Adrenal gland (tissue), 12 donors: ENCODE data around the gene DMAC2L. TPM values are rescaled to one million over a fixed set of nuclear protein-coding genes. Genes with fewer than 3 reads are reported as not detected.
A peak's percentile ranks its signal among the peaks of the same experiment; 100 is the strongest.

Source experiments
- DNase-seq, 7 donors: peaks; one replicate each; pipeline ENCODE4 v3.0.0-alpha.2; 2019 to 2020
- H3K27ac ChIP-seq, 5 donors: fragments of 200-600 bp; sonication (generic) in 4 of 5; 1 replicate in 3 of 5; 2 replicates in 2 of 5; pipeline versions ENCODE4 v1.5.1 to v1.8.0; 2016 to 2020; ENCODE audit warnings: mild to moderate bottlenecking in 1 of 5
- H3K27me3 ChIP-seq: fragments of 200-600 bp; 2 replicates; pipeline ENCODE4 v1.8.0; 2021
- H3K36me3 ChIP-seq, 2 donors: fragments of 200-600 bp; replicated peaks in 1 of 2; 1 replicate in 1 of 2; 2 replicates in 1 of 2; pipeline versions ENCODE4 v1.5.1 to v1.8.0; 2018 to 2022
- H3K4me1 ChIP-seq, 2 donors: fragments of 200-600 bp; replicated peaks in 1 of 2; 1 replicate in 1 of 2; 2 replicates in 1 of 2; pipeline versions ENCODE4 v1.5.1 to v1.8.0; 2018 to 2021
- H3K4me3 ChIP-seq, 4 donors: fragments of 200-600 bp; sonication (generic) in 3 of 4; one replicate each; pipeline ENCODE4 v1.5.1; 2016 to 2018
- H3K9me3 ChIP-seq, 3 donors: fragments of 200-600 bp; sonication (generic) in 1 of 3; replicated peaks in 1 of 3; 1 replicate in 2 of 3; 2 replicates in 1 of 3; pipeline versions ENCODE4 v1.5.1 to v1.8.0; 2016 to 2021
- POLR2A ChIP-seq, 2 donors: fragments of 450-650 bp; IDR thresholded peaks; one replicate each; pipeline ENCODE4 v1.6.1; 2017; ENCODE audit warnings: antibody characterized with exemption in 2 of 2, mild to moderate bottlenecking in 2 of 2, moderate library complexity in 1 of 2
- WGBS, 4 donors: extraction: QIAGEN DNeasy Blood & Tissue Kit in 2 of 4; methylation state at CpG; one replicate each; pipeline versions ENCODE4 v1.1.5 to v1.1.7; 2013 to 2017; 5-methylcytosine and 5-hydroxymethylcytosine counted together
- intact Hi-C, 2 donors: fragments of 100-400 bp; cut with DNase I; formaldehyde crosslinking; loops; one replicate each; pipeline versions ENCODE4 v1.14.1 to v1.15.0; 2022 to 2023
- polyA plus RNA-seq, 3 donors: library from polyadenylated mRNA; stranded (reverse); fragments of 200-250 nt in 2 of 3; fragments of 350-450 nt in 1 of 3; fragmentation: Illumina TruSeq in 1 of 3; extraction: RNeasy Lipid Tissue Mini Kit (QIAGEN cat#74804) in 1 of 3; gene quantifications; one replicate each; pipeline ENCODE4 v1.2.3, GENCODE V29; 2013 to 2014
- total RNA-seq, 9 donors: library from RNA; depleted of rRNA in 4 of 9; stranded (reverse); fragments of >200 nt in 4 of 9; fragments of 120-200 nt in 1 of 9; fragmentation: NEBNext Ultra II Directional in 1 of 9; extraction: Animal tissue kit (Norgen Biotek cat#: 25700) in 1 of 9; gene quantifications; one replicate each; pipeline versions ENCODE4 v1.1.0 to v1.2.4, GENCODE V29; 2013 to 2023
- TF ChIP-seq, protein P1 (sequence below), 6 experiments: fragments of 450-650 bp in 4 of 6; fragments of 200-600 bp in 2 of 6; sonication (generic) in 1 of 6; IDR thresholded peaks; 1 replicate in 5 of 6; 2 replicates in 1 of 6; pipeline versions ENCODE4 v1.5.1 to v1.8.0; 2016 to 2021; ENCODE audit warnings: antibody characterized with exemption in 6 of 6, mild to moderate bottlenecking in 2 of 6, moderate library complexity in 1 of 6
- donor health status: healthy with polysubstance abuse.
- donor health status: Bipolar disorder and iron deficiency.
- donor health status: DM: yes; HTN: yes; CAD: no.
- donor health status: DM: no; HTN: no; CAD: no.
- donor health status: DM: no; HTN: no; CAD: no.
- donor health status: DM: yes; HTN: yes; CAD: no.

DMAC2L gene
- total and polyA plus RNA-seq, 12 donors, result 4.8 to 19.9 (median 12.9) TPM

DNA sequence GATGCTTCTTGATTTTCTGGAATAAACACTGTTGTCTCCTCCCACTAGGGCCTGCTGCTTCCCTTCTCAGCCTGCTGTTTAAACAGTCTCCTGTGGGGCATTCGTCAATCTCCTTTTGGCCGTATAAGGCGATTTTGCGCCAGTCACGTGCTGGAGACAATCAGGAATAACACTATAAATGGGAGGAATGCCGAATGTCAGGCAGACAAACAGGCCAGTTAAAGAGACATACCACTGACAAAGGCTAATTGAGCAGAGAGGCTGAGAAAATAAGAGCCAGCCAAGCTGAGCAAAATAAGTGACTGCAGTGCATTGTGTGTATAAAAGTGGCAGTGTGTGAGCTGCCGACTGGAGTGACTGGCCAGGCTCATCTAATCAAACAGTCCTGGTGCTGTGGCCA lies 23.3 kb downstream of the DMAC2L start:
- Histone ChIP-seq H3K4me3 (no peak overlapping the region), H3K9me3 (no peaks in the 10 kb centered on the region), H3K27ac (peak overlapping the region in 2 of 5 donors; percentile 70 to 79), H3K36me3 (no peaks in the 10 kb centered on the region), H3K4me1 (peaks cover 0 to 25% of the 10 kb centered on the region in 2 donors), H3K27me3 (no peaks in the 10 kb centered on the region)
- 44 to 55% (median 50%) methylated on average over 7 of the region's 7 CpGs for WGBS, 4 donors
- no peak for TF ChIP-seq POLR2A (IDR thresholded peaks at IDR 0.05)
- TF ChIP-seq, protein P1, sequence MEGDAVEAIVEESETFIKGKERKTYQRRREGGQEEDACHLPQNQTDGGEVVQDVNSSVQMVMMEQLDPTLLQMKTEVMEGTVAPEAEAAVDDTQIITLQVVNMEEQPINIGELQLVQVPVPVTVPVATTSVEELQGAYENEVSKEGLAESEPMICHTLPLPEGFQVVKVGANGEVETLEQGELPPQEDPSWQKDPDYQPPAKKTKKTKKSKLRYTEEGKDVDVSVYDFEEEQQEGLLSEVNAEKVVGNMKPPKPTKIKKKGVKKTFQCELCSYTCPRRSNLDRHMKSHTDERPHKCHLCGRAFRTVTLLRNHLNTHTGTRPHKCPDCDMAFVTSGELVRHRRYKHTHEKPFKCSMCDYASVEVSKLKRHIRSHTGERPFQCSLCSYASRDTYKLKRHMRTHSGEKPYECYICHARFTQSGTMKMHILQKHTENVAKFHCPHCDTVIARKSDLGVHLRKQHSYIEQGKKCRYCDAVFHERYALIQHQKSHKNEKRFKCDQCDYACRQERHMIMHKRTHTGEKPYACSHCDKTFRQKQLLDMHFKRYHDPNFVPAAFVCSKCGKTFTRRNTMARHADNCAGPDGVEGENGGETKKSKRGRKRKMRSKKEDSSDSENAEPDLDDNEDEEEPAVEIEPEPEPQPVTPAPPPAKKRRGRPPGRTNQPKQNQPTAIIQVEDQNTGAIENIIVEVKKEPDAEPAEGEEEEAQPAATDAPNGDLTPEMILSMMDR (IDR thresholded peaks at IDR 0.05), result peak in 2 of 6 experiments; percentile 6 to 22
- intact Hi-C loops, result no loop called here
- DNase-seq, result peak in 5 of 7 donors; percentile 20 to 84 (median 36)

DNA sequence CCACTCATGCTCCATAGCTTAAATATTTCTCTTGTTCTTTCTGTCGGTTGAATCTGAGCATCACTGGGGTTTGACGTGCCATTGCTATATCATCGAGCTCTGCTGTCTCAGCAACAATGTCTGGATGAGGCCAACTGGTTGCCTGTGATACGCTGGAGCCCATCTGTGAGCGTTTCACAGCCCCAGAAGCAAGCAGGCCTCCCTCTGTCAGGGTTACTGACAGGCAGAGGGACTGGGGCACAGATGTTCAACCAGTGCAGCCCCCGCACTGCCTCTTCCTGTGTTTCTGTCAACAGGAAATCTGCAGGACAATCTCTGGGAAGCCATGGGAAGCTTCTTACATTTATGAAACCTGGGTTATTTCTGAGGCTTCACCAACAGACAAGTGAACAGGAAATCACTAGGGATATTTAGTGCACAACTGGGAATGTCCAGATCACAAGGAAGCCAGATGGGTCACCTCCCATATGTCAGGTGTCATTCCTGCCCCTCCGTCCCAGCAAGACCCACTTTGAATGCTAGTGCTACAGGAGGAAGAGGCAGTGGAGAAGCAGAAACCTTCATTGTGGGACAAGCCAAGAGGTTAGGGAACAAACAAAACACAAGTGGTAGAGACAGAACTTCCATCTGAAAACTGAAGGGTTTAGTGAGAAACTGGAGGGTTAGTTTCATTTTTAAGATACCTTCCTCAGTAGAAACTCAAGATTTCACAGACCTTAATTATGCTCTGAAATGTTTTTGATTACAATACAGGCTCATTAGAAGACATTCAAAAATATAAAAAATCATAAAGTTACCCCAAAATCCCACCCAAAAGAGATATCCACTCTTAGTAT lies 24.1 kb downstream of the DMAC2L start:
- 35 to 50% (median 47%) methylated on average over 7 of the region's 7 CpGs for WGBS, 4 donors
- TF ChIP-seq POLR2A (IDR thresholded peaks at IDR 0.05), result no peak
- TF ChIP-seq, protein P1 (IDR thresholded peaks at IDR 0.05), result no peak
- peak in 4 of 7 donors; percentile 26 to 76 (median 34) for DNase-seq
- peaks cover 0 to 25% of the 10 kb centered on the region in 2 donors for H3K4me1 ChIP-seq
- H3K27me3 ChIP-seq, result no peaks in the 10 kb centered on the region
- intact Hi-C loops, result no loop called here
- no peaks in the 10 kb centered on the region for H3K9me3 ChIP-seq
- H3K36me3 ChIP-seq, result no peaks in the 10 kb centered on the region
- peak overlapping the region in 2 of 5 donors; percentile 70 to 79 for H3K27ac ChIP-seq
- no peak overlapping the region for H3K4me3 ChIP-seq

DNA sequence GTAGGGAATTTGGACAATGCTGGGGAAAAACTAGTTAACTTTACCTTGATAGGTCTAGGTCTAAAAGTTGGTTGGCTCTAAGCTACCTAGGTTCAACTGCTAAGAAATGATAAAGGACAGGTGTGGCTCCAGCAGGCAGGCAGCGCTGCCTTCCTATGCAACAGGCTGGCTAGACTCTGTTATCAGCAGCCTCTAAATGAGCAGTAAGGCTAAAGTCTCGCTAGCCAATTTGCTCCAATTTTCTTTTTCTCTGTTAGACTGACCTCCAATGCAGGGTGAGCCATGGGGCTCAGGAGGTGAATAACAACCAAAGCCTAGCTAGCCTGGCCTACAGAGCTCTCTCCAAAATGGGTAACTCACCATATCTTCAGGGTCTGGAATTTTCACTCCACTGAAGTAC lies 26.5 kb downstream of the DMAC2L start:
- Histone ChIP-seq H3K4me1 (peaks cover 7 to 41% of the 10 kb centered on the region in 2 donors), H3K9me3 (no peaks in the 10 kb centered on the region), H3K27ac (no peak overlapping the region), H3K4me3 (no peak overlapping the region), H3K36me3 (no peaks in the 10 kb centered on the region), H3K27me3 (no peaks in the 10 kb centered on the region)
- WGBS, 4 donors, result 90 to 98% (median 96%) methylated on average over 2 of the region's 2 CpGs
- intact Hi-C loops, result no loop called here
- no peak for DNase-seq
- no peak for TF ChIP-seq POLR2A (IDR thresholded peaks at IDR 0.05)
- TF ChIP-seq, protein P1 (IDR thresholded peaks at IDR 0.05), result no peak

DNA sequence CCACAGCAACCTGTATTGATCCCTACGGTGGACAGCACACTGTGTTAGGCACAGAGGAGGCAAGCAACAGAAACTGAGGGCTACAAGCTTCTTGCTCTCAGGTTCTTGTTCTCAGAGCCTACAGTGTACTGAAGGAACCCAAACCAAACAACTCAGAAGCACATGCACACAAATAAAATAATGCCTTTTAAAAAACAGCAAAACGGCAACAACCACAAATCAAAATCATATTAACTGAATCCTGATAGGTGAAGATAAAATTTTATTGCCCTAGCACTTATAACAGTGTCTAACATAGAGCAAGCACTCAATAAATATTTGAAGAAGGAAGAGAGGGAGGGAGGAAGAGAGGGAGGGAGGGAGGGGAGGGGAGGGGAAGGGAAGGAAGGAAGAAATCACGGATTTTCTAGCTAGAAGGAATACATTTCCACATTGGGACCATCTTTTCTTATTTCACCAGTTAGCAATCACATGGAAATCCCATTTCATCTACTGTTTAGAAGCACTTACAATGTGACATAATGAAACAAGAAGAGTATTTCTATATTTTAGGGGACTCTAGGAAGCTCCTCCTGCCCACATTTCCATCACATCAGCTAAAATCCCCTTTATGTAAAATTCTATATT lies 27.2 kb downstream of the DMAC2L start:
- H3K4me1 ChIP-seq, result peaks cover 7 to 41% of the 10 kb centered on the region in 2 donors
- no peaks in the 10 kb centered on the region for H3K36me3 ChIP-seq
- no peak overlapping the region for H3K27ac ChIP-seq
- H3K27me3 ChIP-seq, result no peaks in the 10 kb centered on the region
- TF ChIP-seq, protein P1 (IDR thresholded peaks at IDR 0.05), result no peak
- no peak for TF ChIP-seq POLR2A (IDR thresholded peaks at IDR 0.05)
- no peaks in the 10 kb centered on the region for H3K9me3 ChIP-seq
- no peak overlapping the region for H3K4me3 ChIP-seq
- 68 to 75% (median 72%) methylated on average over 3 of the region's 3 CpGs for WGBS, 4 donors
- intact Hi-C loops, result no loop called here
- no peak for DNase-seq
